OCI-LY1 (cell line): ENCODE measurements around the gene IL1RAPL1.

ENCODE experiments used
- H2AFZ ChIP-seq: fragments of 200-600 bp; sonication (generic), shearing (Covaris generic); 2 replicates; pipeline ENCODE4 v1.6.0; 2014; ENCODE audit warnings: antibody characterized with exemption, mild to moderate bottlenecking, low read length
- H3F3A ChIP-seq: fragments of 200-600 bp; sonication (generic), shearing (Covaris generic); 2 replicates; pipeline ENCODE4 v1.6.0; 2014; ENCODE audit warnings: mild to moderate bottlenecking, antibody characterized with exemption, low read length, moderate library complexity; ENCODE audit not compliant: insufficient read depth
- H3K27ac ChIP-seq: fragments of 200-600 bp; sonication (generic); 2 replicates; pipeline ENCODE4 v1.5.1; 2014; ENCODE audit warnings: low read length, mixed run types, mild to moderate bottlenecking, low read depth; ENCODE audit not compliant: poor library complexity, severe bottlenecking
- H3K27me3 ChIP-seq: fragments of 200-600 bp; sonication (generic); 2 replicates; pipeline ENCODE4 v1.6.0; 2014; ENCODE audit warnings: antibody characterized with exemption, mild to moderate bottlenecking, low read length, moderate library complexity; ENCODE audit not compliant: insufficient read depth
- H3K36me3 ChIP-seq: fragments of 200-600 bp; sonication (generic); 2 replicates; pipeline ENCODE4 v1.6.1; 2014; ENCODE audit warnings: mild to moderate bottlenecking, antibody characterized with exemption, low read length, moderate library complexity, mixed read lengths; ENCODE audit not compliant: insufficient read depth
- H3K4me1 ChIP-seq: fragments of 200-600 bp; sonication (generic); 2 replicates; pipeline ENCODE4 v1.5.1; 2014; ENCODE audit warnings: mild to moderate bottlenecking, low read length, moderate library complexity; ENCODE audit not compliant: insufficient read depth, severe bottlenecking
- H3K4me2 ChIP-seq: fragments of 200-600 bp; sonication (generic), shearing (Covaris generic); 2 replicates; pipeline ENCODE4 v1.6.1; 2014; ENCODE audit warnings: low read length
- H3K4me3 ChIP-seq: fragments of 200-600 bp; sonication (generic); 2 replicates; pipeline ENCODE4 v1.5.1; 2014; ENCODE audit warnings: low read length, low read depth, mild to moderate bottlenecking, mixed read lengths; ENCODE audit not compliant: poor library complexity, severe bottlenecking
- H3K79me2 ChIP-seq: fragments of 200-600 bp; shearing (Covaris generic); 2 replicates; pipeline ENCODE4 v1.6.1; 2016; ENCODE audit warnings: mixed run types, low read length, mixed read lengths; ENCODE audit not compliant: insufficient read depth
- H3K9ac ChIP-seq: fragments of 200-600 bp; sonication (generic), shearing (Covaris generic); 2 replicates; pipeline ENCODE4 v1.6.1; 2014; ENCODE audit warnings: mild to moderate bottlenecking, low read length, mixed read lengths
- H3K9me2 ChIP-seq: fragments of 200-600 bp; sonication (generic), shearing (Covaris generic); 2 replicates; pipeline ENCODE4 v1.6.1; 2014; ENCODE audit warnings: low read depth, mild to moderate bottlenecking, low read length, mixed read lengths
- H3K9me3 ChIP-seq: fragments of 200-600 bp; shearing (Covaris generic); 2 replicates; pipeline ENCODE4 v1.6.1; 2014; ENCODE audit warnings: low read length, mixed read lengths
- H4K20me1 ChIP-seq: fragments of 200-600 bp; sonication (generic), shearing (Covaris generic); 2 replicates; pipeline ENCODE4 v1.6.0; 2016; ENCODE audit warnings: mild to moderate bottlenecking, low read length; ENCODE audit not compliant: insufficient read depth
- EZH2 ChIP-seq: fragments of 200-600 bp; sonication (generic), shearing (Covaris generic); IDR thresholded peaks from 2 replicates; pipeline ENCODE4 v1.8.0; 2017; ENCODE audit warnings: borderline replicate concordance, mixed run types, mild to moderate bottlenecking, antibody characterized with exemption, low read length, moderate library complexity, mixed read lengths
- TF ChIP-seq, protein P1 (sequence below): fragments of 200-600 bp; sonication (generic), shearing (Covaris generic); IDR thresholded peaks from 2 replicates; pipeline ENCODE4 v1.5.1; 2017; ENCODE audit warnings: mild to moderate bottlenecking, antibody characterized with exemption, low read length, moderate library complexity, mixed read lengths

IL1RAPL1 gene

DNA sequence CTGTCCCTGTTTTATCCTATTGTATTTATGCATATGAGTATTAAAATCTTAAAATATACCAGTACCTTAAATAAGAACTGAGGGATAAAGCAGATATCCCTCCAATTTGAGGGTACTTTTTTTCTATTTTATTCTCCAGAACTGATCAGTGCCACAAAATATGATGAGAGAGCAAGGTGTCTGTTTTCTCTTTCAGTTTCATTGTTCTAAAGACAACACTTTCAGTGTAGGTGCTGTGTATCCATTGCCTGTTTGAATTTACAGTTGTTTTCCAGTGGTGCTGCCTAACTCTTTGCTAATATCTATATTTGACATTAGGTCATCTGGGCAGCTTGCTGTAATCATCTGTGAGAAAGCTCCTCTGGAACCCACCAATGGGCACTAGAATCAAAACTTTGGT, 394.7 kb downstream of the IL1RAPL1 start:
- Histone ChIP-seq H3K9me2 (no peaks in the 10 kb centered on the region), H2AFZ (no peak overlapping the region), H3K4me1 (no peaks in the 10 kb centered on the region), H3K27me3 (no peaks in the 10 kb centered on the region), H3K79me2 (no peaks in the 10 kb centered on the region), H3K27ac (no peak overlapping the region), H3K9me3 (no peaks in the 10 kb centered on the region), H3K9ac (no peak overlapping the region), H3K4me2 (no peak overlapping the region), H4K20me1 (no peaks in the 10 kb centered on the region), H3K4me3 (no peak overlapping the region), H3F3A (no peaks in the 10 kb centered on the region), H3K36me3 (no peaks in the 10 kb centered on the region)
- TF ChIP-seq EZH2, result no peak
- TF ChIP-seq, protein P1, sequence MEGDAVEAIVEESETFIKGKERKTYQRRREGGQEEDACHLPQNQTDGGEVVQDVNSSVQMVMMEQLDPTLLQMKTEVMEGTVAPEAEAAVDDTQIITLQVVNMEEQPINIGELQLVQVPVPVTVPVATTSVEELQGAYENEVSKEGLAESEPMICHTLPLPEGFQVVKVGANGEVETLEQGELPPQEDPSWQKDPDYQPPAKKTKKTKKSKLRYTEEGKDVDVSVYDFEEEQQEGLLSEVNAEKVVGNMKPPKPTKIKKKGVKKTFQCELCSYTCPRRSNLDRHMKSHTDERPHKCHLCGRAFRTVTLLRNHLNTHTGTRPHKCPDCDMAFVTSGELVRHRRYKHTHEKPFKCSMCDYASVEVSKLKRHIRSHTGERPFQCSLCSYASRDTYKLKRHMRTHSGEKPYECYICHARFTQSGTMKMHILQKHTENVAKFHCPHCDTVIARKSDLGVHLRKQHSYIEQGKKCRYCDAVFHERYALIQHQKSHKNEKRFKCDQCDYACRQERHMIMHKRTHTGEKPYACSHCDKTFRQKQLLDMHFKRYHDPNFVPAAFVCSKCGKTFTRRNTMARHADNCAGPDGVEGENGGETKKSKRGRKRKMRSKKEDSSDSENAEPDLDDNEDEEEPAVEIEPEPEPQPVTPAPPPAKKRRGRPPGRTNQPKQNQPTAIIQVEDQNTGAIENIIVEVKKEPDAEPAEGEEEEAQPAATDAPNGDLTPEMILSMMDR, result no peak

DNA sequence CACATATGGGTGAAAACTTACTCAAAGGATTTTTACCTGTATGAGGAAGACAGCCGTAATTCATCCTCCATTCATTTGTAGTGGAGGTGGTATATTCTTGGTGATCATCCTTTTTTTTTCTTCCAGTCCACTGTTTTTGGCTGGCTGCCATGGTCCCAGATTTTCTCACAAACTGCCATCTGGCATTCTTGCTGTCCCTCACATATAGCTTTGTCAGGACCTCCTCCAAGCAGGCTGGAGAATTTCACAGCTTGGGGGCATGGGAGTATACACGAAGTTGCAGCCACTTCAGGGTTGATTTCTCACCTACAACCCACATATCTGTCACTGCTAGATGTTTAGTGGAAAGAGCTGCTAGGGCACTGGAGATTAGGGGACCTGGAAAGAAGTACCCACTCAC, 401.0 kb downstream of the IL1RAPL1 start:
- Histone ChIP-seq H4K20me1 (no peaks in the 10 kb centered on the region), H3K27me3 (no peaks in the 10 kb centered on the region), H3K4me2 (no peak overlapping the region), H3K9ac (no peak overlapping the region), H3F3A (no peaks in the 10 kb centered on the region), H3K27ac (no peak overlapping the region), H2AFZ (no peak overlapping the region), H3K4me1 (no peaks in the 10 kb centered on the region), H3K4me3 (no peak overlapping the region), H3K79me2 (no peaks in the 10 kb centered on the region), H3K36me3 (no peaks in the 10 kb centered on the region), H3K9me3 (no peaks in the 10 kb centered on the region), H3K9me2 (no peaks in the 10 kb centered on the region)
- TF ChIP-seq, protein P1, result no peak
- TF ChIP-seq EZH2, result no peak

DNA sequence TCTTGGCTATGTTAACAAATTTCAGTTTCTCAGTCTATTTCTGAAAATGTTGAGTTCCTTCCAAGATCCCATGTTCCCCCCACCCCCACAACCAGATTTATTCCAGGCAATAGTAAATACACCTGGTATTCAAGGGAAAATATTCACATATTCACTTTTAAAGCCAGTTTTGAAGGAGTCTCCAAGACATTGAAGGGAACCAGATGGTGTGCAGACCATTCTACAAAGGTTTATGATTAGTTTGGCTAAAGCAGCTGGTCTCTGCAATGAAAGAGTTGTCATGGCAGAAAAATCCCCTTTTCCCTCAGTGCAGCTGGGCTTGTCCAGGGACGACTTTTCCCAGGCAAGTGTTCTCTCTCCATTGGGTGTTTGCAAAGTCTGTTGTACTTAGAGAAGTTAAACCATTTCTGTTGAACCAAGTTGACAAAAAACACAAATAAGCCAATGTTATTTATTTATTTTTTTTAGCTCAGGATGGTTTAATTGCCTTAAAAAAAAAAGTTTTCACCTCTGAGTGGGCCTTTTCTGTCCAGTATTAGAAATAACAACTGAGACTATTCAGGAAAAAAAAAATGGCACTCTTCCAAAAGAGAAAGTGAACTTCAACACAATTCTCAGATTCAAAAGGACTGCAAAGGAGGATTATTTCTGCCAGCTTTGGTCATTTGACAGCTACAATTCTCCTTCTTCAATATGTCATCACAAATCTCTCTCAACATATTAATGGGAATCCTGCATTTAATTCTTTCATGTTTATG, 410.6 kb downstream of the IL1RAPL1 start:
- no peaks in the 10 kb centered on the region for H3K9me3 ChIP-seq
- H3K4me2 ChIP-seq, result no peak overlapping the region
- no peaks in the 10 kb centered on the region for H3K9me2 ChIP-seq
- TF ChIP-seq, protein P1, result no peak
- no peak for TF ChIP-seq EZH2
- no peak overlapping the region for H3K9ac ChIP-seq
- no peaks in the 10 kb centered on the region for H4K20me1 ChIP-seq
- no peak overlapping the region for H2AFZ ChIP-seq
- H3K4me3 ChIP-seq, result no peak overlapping the region
- no peaks in the 10 kb centered on the region for H3K36me3 ChIP-seq
- H3F3A ChIP-seq, result no peaks in the 10 kb centered on the region
- H3K79me2 ChIP-seq, result no peaks in the 10 kb centered on the region
- H3K4me1 ChIP-seq, result no peaks in the 10 kb centered on the region
- H3K27ac ChIP-seq, result no peak overlapping the region
- no peaks in the 10 kb centered on the region for H3K27me3 ChIP-seq
